Central memory CD8-positive, alpha-beta T cell (primary cell): ENCODE data around the gene WHRN.

ENCODE experiments used
- ATAC-seq: fragments of 150-1000 bp; cut with Tn5 transposase; replicated peaks from 2 replicates; pipeline ENCODE4 v1.10.0; 2022; ENCODE audit warnings: mild to moderate bottlenecking, moderate FRiP score, moderate number of reproducible peaks; ENCODE audit not compliant: poor library complexity, severe bottlenecking; ENCODE audit errors: extremely low read depth
- DNase-seq, 2 donors: peaks; one replicate each; pipeline ENCODE4 v3.0.0; 2021; ENCODE audit warnings: low spot score in 2 of 2
- H3K27ac Mint-ChIP-seq: one replicate; pipeline ENCODE4 v1.8.0; 2022; ENCODE audit warnings: low read depth, mild to moderate bottlenecking, moderate library complexity, mixed read lengths
- H3K27me3 Mint-ChIP-seq: one replicate; pipeline ENCODE4 v1.8.0; 2022; ENCODE audit warnings: mixed read lengths
- H3K36me3 Mint-ChIP-seq: one replicate; pipeline ENCODE4 v1.8.0; 2022; ENCODE audit warnings: mild to moderate bottlenecking, moderate library complexity, mixed read lengths; ENCODE audit not compliant: insufficient read depth
- H3K4me1 Mint-ChIP-seq: one replicate; pipeline ENCODE4 v1.8.0; 2022; ENCODE audit warnings: mixed read lengths
- H3K4me3 Mint-ChIP-seq: one replicate; pipeline ENCODE4 v1.8.0; 2022; ENCODE audit warnings: mild to moderate bottlenecking, moderate library complexity, mixed read lengths
- H3K9me3 Mint-ChIP-seq: one replicate; pipeline ENCODE4 v1.8.0; 2022; ENCODE audit warnings: mixed read lengths

WHRN gene

GRCh38 chr9:114459464-114459863 is 45.8 kb downstream of the WHRN start:
- H3K27me3 Mint-ChIP-seq = peaks cover 10% of the 10 kb centered on the region
- ATAC-seq = no peak
- H3K36me3 Mint-ChIP-seq = peaks cover 5% of the 10 kb centered on the region
- H3K4me3 Mint-ChIP-seq = no peak overlapping the region
- H3K27ac Mint-ChIP-seq = no peak overlapping the region
- H3K4me1 Mint-ChIP-seq = no peaks in the 10 kb centered on the region
- DNase-seq = no peak
- H3K9me3 Mint-ChIP-seq = no peaks in the 10 kb centered on the region

- Mint-ChIP-seq H3K36me3 (peaks cover 5% of the 10 kb centered on the region), H3K27me3 (peaks cover 10% of the 10 kb centered on the region), H3K27ac (no peak overlapping the region), H3K4me1 (peaks cover 15% of the 10 kb centered on the region), H3K9me3 (no peaks in the 10 kb centered on the region), H3K4me3 (no peak overlapping the region)
- ATAC-seq (no peak), DNase-seq (no peak)
These were observed 48.3 kb downstream of the WHRN start for GRCh38 chr9:114456929-114457328.

- H3K4me1 Mint-ChIP-seq = peaks cover 16% of the 10 kb centered on the region
- peaks cover 10% of the 10 kb centered on the region for H3K27me3 Mint-ChIP-seq
- H3K36me3 Mint-ChIP-seq = peaks cover 2% of the 10 kb centered on the region
- H3K4me3 Mint-ChIP-seq = no peak overlapping the region
- H3K9me3 Mint-ChIP-seq = no peaks in the 10 kb centered on the region
- no peak for ATAC-seq
- no peak overlapping the region for H3K27ac Mint-ChIP-seq
- no peak for DNase-seq
These were observed 50.6 kb downstream of the WHRN start for GRCh38 chr9:114454652-114455051.

GRCh38 chr9:114452219-114453165 is 52.8 kb downstream of the WHRN start:
- peak overlapping the region; percentile 41 for H3K27ac Mint-ChIP-seq
- no peak for DNase-seq
- peak; percentile 30 for ATAC-seq
- H3K4me3 Mint-ChIP-seq = no peak overlapping the region
- peaks cover 3% of the 10 kb centered on the region for H3K36me3 Mint-ChIP-seq
- H3K4me1 Mint-ChIP-seq = peaks cover 20% of the 10 kb centered on the region
- H3K9me3 Mint-ChIP-seq = no peaks in the 10 kb centered on the region
- peaks cover 10% of the 10 kb centered on the region for H3K27me3 Mint-ChIP-seq

- no peak overlapping the region for H3K27ac Mint-ChIP-seq
- peaks cover 10% of the 10 kb centered on the region for H3K27me3 Mint-ChIP-seq
- DNase-seq (no peak), ATAC-seq (no peak)
- peaks cover 4% of the 10 kb centered on the region for H3K36me3 Mint-ChIP-seq
- peaks cover 26% of the 10 kb centered on the region for H3K4me1 Mint-ChIP-seq
- H3K4me3 Mint-ChIP-seq = no peak overlapping the region
- no peaks in the 10 kb centered on the region for H3K9me3 Mint-ChIP-seq
These were observed 53.6 kb downstream of the WHRN start for GRCh38 chr9:114451707-114452031.

GRCh38 chr9:114450833-114451706 is 54.2 kb downstream of the WHRN start:
- Mint-ChIP-seq H3K27ac (no peak overlapping the region), H3K36me3 (peaks cover 4% of the 10 kb centered on the region), H3K27me3 (peaks cover 5% of the 10 kb centered on the region), H3K4me3 (no peak overlapping the region), H3K9me3 (no peaks in the 10 kb centered on the region), H3K4me1 (peaks cover 26% of the 10 kb centered on the region)
- peak; percentile 81 for ATAC-seq
- DNase-seq = no peak

GRCh38 chr9:114450181-114450580 is 55.1 kb downstream of the WHRN start:
- Mint-ChIP-seq H3K4me3 (no peak overlapping the region), H3K27ac (no peak overlapping the region), H3K4me1 (peaks cover 26% of the 10 kb centered on the region), H3K9me3 (no peaks in the 10 kb centered on the region), H3K27me3 (no peaks in the 10 kb centered on the region), H3K36me3 (peaks cover 6% of the 10 kb centered on the region)
- ATAC-seq = no peak
- DNase-seq = no peak

GRCh38 chr9:114449236-114449635 is 56.0 kb downstream of the WHRN start:
- H3K27me3 Mint-ChIP-seq = no peaks in the 10 kb centered on the region
- H3K4me1 Mint-ChIP-seq = peaks cover 26% of the 10 kb centered on the region
- peaks cover 6% of the 10 kb centered on the region for H3K36me3 Mint-ChIP-seq
- no peak overlapping the region for H3K4me3 Mint-ChIP-seq
- DNase-seq = no peak
- H3K9me3 Mint-ChIP-seq = no peaks in the 10 kb centered on the region
- H3K27ac Mint-ChIP-seq = no peak overlapping the region
- no peak for ATAC-seq

- no peaks in the 10 kb centered on the region for H3K9me3 Mint-ChIP-seq
- ATAC-seq (no peak), DNase-seq (no peak)
- H3K27ac Mint-ChIP-seq = no peak overlapping the region
- H3K4me1 Mint-ChIP-seq = peaks cover 26% of the 10 kb centered on the region
- peaks cover 6% of the 10 kb centered on the region for H3K36me3 Mint-ChIP-seq
- no peaks in the 10 kb centered on the region for H3K27me3 Mint-ChIP-seq
- H3K4me3 Mint-ChIP-seq = no peak overlapping the region
These were observed 56.6 kb downstream of the WHRN start for GRCh38 chr9:114448706-114449105.

- H3K36me3 Mint-ChIP-seq = peaks cover 6% of the 10 kb centered on the region
- H3K27me3 Mint-ChIP-seq = no peaks in the 10 kb centered on the region
- DNase-seq (no peak), ATAC-seq (no peak)
- H3K27ac Mint-ChIP-seq = peak overlapping the region; percentile 12
- no peak overlapping the region for H3K4me3 Mint-ChIP-seq
- H3K4me1 Mint-ChIP-seq = peaks cover 11% of the 10 kb centered on the region
- no peaks in the 10 kb centered on the region for H3K9me3 Mint-ChIP-seq
These were observed 58.4 kb downstream of the WHRN start for GRCh38 chr9:114446672-114447450.

GRCh38 chr9:114446036-114446435 is 59.2 kb downstream of the WHRN start:
- Mint-ChIP-seq H3K9me3 (no peaks in the 10 kb centered on the region), H3K4me1 (peaks cover 10% of the 10 kb centered on the region), H3K27me3 (no peaks in the 10 kb centered on the region), H3K36me3 (peaks cover 6% of the 10 kb centered on the region), H3K27ac (no peak overlapping the region), H3K4me3 (no peak overlapping the region)
- no peak for DNase-seq
- no peak for ATAC-seq

- ATAC-seq (no peak), DNase-seq (no peak)
- no peaks in the 10 kb centered on the region for H3K27me3 Mint-ChIP-seq
- H3K9me3 Mint-ChIP-seq = no peaks in the 10 kb centered on the region
- no peak overlapping the region for H3K4me3 Mint-ChIP-seq
- peaks cover 6% of the 10 kb centered on the region for H3K36me3 Mint-ChIP-seq
- peaks cover 10% of the 10 kb centered on the region for H3K4me1 Mint-ChIP-seq
- no peak overlapping the region for H3K27ac Mint-ChIP-seq
These were observed 59.7 kb downstream of the WHRN start for GRCh38 chr9:114445616-114446015.
